ENCODE results near the gene BHLHA15. TPM values are rescaled to one million over a fixed set of nuclear protein-coding genes. Genes with fewer than 3 reads are reported as not detected.

The BHLHA15 gene
- total and polyA plus RNA-seq, 4 experiments from 2014 or later: not detected

DNA sequence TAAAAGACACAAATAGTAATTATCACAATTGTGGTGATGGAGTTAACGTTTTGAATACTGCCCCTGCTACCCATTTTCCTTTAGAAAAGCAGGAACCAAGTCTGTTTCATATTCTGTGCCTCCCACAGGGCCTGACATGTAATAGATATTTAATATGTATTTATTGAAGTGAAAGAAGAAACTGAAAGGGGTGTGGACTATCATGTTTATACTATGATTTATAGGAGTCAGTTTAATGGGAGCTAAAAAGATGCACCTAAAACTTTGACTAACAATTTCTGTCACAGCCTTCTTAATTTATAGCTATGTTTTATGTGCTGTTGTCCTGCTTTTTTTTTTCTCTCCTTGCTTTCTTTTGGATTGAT, 24.1 kb upstream of the BHLHA15 start:
- H3K4me3 ChIP-seq (ENCODE audit: low read length in 2 of 2): no peak overlapping the region
- no peak overlapping the region for H3K27ac ChIP-seq (ENCODE audit: low read depth, low read length)
- DNase-seq: no peak
- no peaks in the 10 kb centered on the region for H3K9me3 ChIP-seq (ENCODE audit: control insufficient read depth in 1 of 2, low read length in 2 of 2)
- peaks cover 32 to 54% of the 10 kb centered on the region in 2 donors for H3K36me3 Mint-ChIP-seq
- no peaks in the 10 kb centered on the region for H3K4me1 ChIP-seq (ENCODE audit: insufficient read depth, low read length)
- H3K27me3 ChIP-seq (ENCODE audit: insufficient read depth, low read length): no peaks in the 10 kb centered on the region
- intact Hi-C loops (cut with micrococcal nuclease): no loop called here
- peaks cover 0 to 3% (median 0%) of the 10 kb centered on the region in 4 donors for H3K4me1 Mint-ChIP-seq
- no peak overlapping the region for H3K27ac Mint-ChIP-seq
- no peak overlapping the region for H3K4me3 Mint-ChIP-seq
- ChIA-PET CTCF (ENCODE audit: partially characterized antibody) (no interaction called here), POLR2A (ENCODE audit: partially characterized antibody) (no interaction called here)
- H3K9me3 Mint-ChIP-seq: peaks cover 0 to 4% (median 0%) of the 10 kb centered on the region in 8 donors
- no peaks in the 10 kb centered on the region for H3K27me3 Mint-ChIP-seq
- peaks cover 7% of the 10 kb centered on the region for H3K36me3 ChIP-seq (ENCODE audit: insufficient read depth, low read length)

DNA sequence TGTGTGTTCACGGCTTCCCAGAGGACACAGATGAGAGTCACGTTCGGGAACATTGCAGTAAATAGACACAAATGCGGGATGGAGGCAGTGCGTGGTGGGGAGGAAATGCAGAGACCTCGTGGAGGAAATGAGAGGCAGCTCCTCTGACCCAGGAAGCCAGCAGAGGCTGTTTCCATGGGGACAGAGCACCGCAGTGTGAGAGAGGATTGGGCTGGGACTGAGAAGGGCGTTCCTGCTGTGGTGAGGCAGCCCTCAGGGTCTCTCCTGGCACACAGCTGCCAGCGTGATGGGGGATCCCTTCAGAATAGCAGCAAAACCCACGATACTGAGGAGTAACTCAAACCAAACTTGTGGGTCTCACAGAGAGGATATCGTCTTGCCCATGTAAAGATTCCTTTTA, 21.7 kb upstream of the BHLHA15 start:
- no peak overlapping the region for H3K4me3 ChIP-seq (ENCODE audit: low read length in 2 of 2)
- DNase-seq: no peak
- no peaks in the 10 kb centered on the region for H3K4me1 ChIP-seq (ENCODE audit: insufficient read depth, low read length)
- Mint-ChIP-seq H3K27me3 (no peaks in the 10 kb centered on the region), H3K4me3 (no peak overlapping the region), H3K36me3 (peaks cover 45 to 71% of the 10 kb centered on the region in 2 donors), H3K9me3 (peaks cover 0 to 4% (median 0%) of the 10 kb centered on the region in 8 donors), H3K27ac (peak overlapping the region in 1 of 7 donors; percentile 84), H3K4me1 (peaks cover 0 to 3% (median 0%) of the 10 kb centered on the region in 4 donors)
- ChIA-PET CTCF (ENCODE audit: partially characterized antibody) (no interaction called here), POLR2A (ENCODE audit: partially characterized antibody) (no interaction called here)
- H3K27me3 ChIP-seq (ENCODE audit: insufficient read depth, low read length): no peaks in the 10 kb centered on the region
- no peak overlapping the region for H3K27ac ChIP-seq (ENCODE audit: low read depth, low read length)
- intact Hi-C loops (cut with micrococcal nuclease): no loop called here
- H3K36me3 ChIP-seq (ENCODE audit: insufficient read depth, low read length): peaks cover 25% of the 10 kb centered on the region
- no peaks in the 10 kb centered on the region for H3K9me3 ChIP-seq (ENCODE audit: control insufficient read depth in 1 of 2, low read length in 2 of 2)

DNA sequence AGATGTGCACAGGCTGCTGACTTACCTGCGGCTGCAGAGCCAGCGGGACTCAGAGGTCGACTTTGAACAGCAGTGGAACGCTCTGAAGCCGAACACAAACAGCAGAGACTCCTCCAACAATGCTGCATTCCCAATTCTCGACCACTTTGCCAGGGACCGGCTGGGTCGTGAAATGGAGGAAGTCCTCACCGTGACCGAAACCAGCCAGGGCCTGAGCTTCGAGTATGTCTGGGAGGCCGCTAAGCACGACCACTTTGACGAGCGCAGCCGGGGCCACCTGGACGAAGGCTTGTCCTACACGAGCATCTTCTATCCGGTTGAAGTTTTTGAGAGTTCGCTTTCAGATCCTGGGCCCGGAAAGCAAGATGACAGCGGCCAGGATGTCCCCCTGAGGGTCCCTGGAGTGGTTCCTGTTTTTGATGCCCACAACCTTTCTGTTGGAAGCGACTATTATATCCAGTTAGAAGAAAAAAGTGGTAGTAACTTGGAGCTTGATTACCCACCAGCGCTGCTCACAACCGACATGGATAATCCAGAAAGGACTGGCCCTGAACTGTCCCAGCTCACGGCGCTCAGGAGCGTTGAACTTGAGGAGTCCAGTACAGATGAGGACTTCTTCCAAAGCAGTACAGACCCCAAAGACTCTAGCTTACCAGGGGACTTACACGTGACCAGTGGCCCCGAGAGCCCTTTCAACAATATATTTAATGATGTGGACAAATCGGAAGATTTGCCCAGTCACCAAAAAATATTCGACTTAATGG, 19.4 kb upstream of the BHLHA15 start:
- Mint-ChIP-seq H3K36me3 (peaks cover 55 to 67% of the 10 kb centered on the region in 2 donors), H3K27ac (peak overlapping the region in 1 of 7 donors; percentile 12), H3K4me1 (peaks cover 0 to 6% (median 2%) of the 10 kb centered on the region in 4 donors), H3K4me3 (no peak overlapping the region), H3K9me3 (no peaks in the 10 kb centered on the region), H3K27me3 (no peaks in the 10 kb centered on the region)
- Histone ChIP-seq H3K27me3 (ENCODE audit: insufficient read depth, low read length) (no peaks in the 10 kb centered on the region), H3K36me3 (ENCODE audit: insufficient read depth, low read length) (peaks cover 31% of the 10 kb centered on the region), H3K4me1 (ENCODE audit: insufficient read depth, low read length) (no peaks in the 10 kb centered on the region), H3K9me3 (ENCODE audit: control insufficient read depth in 1 of 2, low read length in 2 of 2) (no peaks in the 10 kb centered on the region), H3K4me3 (ENCODE audit: low read length in 2 of 2) (no peak overlapping the region), H3K27ac (ENCODE audit: low read depth, low read length) (no peak overlapping the region)
- ChIA-PET POLR2A (ENCODE audit: partially characterized antibody) (no interaction called here), CTCF (ENCODE audit: partially characterized antibody) (interaction anchor here (1.2 kb wide), 1 partner anchor 23 kb away, joined by 3 read pairs; no protein-coding TSS in a partner anchor)
- DNase-seq: no peak
- intact Hi-C loops (cut with micrococcal nuclease): no loop called here

DNA sequence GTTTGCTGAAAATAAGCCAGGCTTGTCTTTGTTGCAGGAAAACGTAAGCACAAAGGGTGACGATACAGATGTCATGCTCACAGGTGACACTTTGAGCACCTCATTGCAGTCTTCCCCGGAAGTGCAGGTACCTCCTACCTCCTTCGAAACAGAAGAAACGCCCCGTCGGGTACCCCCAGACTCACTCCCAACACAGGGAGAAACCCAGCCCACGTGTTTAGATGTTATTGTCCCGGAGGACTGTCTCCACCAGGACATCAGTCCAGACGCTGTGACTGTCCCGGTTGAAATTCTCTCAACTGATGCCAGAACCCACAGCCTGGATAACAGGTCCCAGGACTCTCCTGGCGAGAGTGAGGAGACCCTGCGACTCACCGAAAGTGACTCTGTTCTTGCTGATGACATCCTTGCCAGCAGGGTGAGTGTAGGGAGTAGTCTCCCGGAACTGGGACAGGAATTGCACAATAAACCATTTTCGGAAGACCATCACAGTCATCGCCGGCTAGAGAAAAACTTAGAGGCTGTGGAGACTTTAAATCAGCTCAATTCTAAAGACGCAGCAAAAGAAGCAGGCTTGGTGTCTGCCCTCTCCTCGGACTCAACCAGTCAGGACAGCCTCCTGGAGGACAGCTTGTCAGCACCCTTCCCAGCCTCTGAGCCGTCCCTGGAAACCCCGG, 18.3 kb upstream of the BHLHA15 start:
- peaks cover 0 to 4% (median 0%) of the 10 kb centered on the region in 8 donors for H3K9me3 Mint-ChIP-seq
- no peak for DNase-seq
- ChIA-PET CTCF (ENCODE audit: partially characterized antibody) (interaction anchor here (1.2 kb wide), 1 partner anchor 24 kb away, joined by 3 read pairs; no protein-coding TSS in a partner anchor), POLR2A (ENCODE audit: partially characterized antibody) (no interaction called here)
- no peak overlapping the region for H3K27ac ChIP-seq (ENCODE audit: low read depth, low read length)
- H3K36me3 ChIP-seq (ENCODE audit: insufficient read depth, low read length): peaks cover 31% of the 10 kb centered on the region
- no peak overlapping the region for H3K4me3 ChIP-seq (ENCODE audit: low read length in 2 of 2)
- peaks cover 57 to 66% of the 10 kb centered on the region in 2 donors for H3K36me3 Mint-ChIP-seq
- intact Hi-C loops (cut with micrococcal nuclease): no loop called here
- no peaks in the 10 kb centered on the region for H3K27me3 ChIP-seq (ENCODE audit: insufficient read depth, low read length)
- no peak overlapping the region for H3K4me3 Mint-ChIP-seq
- no peak overlapping the region for H3K27ac Mint-ChIP-seq
- H3K4me1 Mint-ChIP-seq: peaks cover 0 to 6% (median 2%) of the 10 kb centered on the region in 4 donors
- H3K9me3 ChIP-seq (ENCODE audit: control insufficient read depth in 1 of 2, low read length in 2 of 2): no peaks in the 10 kb centered on the region
- no peaks in the 10 kb centered on the region for H3K4me1 ChIP-seq (ENCODE audit: insufficient read depth, low read length)
- no peaks in the 10 kb centered on the region for H3K27me3 Mint-ChIP-seq

DNA sequence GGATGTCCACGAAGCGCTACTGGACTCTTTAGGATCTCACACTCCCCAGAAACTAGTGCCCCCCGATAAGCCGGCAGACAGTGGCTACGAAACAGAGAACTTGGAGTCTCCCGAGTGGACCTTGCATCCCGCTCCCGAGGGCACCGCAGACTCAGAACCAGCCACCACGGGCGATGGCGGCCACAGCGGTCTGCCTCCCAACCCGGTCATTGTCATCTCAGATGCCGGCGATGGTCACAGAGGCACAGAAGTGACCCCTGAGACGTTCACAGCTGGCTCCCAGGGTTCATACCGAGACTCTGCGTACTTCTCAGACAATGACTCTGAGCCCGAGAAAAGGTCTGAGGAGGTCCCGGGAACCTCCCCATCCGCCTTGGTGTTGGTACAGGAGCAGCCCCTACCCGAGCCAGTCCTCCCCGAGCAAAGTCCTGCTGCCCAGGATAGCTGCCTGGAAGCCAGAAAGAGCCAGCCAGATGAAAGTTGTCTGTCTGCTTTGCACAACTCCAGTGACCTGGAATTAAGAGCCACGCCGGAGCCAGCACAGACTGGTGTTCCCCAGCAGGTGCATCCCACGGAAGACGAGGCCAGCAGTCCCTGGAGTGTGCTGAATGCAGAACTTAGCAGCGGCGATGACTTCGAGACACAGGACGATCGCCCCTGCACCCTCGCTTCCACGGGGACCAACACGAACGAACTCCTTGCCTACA, 17.6 kb upstream of the BHLHA15 start:
- H3K27me3 Mint-ChIP-seq: no peaks in the 10 kb centered on the region
- intact Hi-C loops (cut with micrococcal nuclease): no loop called here
- H3K27ac Mint-ChIP-seq: peak overlapping the region in 1 of 7 donors; percentile 85
- no peak overlapping the region for H3K4me3 ChIP-seq (ENCODE audit: low read length in 2 of 2)
- H3K9me3 ChIP-seq (ENCODE audit: control insufficient read depth in 1 of 2, low read length in 2 of 2): no peaks in the 10 kb centered on the region
- H3K36me3 ChIP-seq (ENCODE audit: insufficient read depth, low read length): peaks cover 31% of the 10 kb centered on the region
- peaks cover 0 to 7% (median 0%) of the 10 kb centered on the region in 8 donors for H3K9me3 Mint-ChIP-seq
- H3K36me3 Mint-ChIP-seq: peaks cover 59 to 62% of the 10 kb centered on the region in 2 donors
- DNase-seq: no peak
- ChIA-PET POLR2A (ENCODE audit: partially characterized antibody) (no interaction called here), CTCF (ENCODE audit: partially characterized antibody) (no interaction called here)
- no peak overlapping the region for H3K4me3 Mint-ChIP-seq
- peaks cover 0 to 6% (median 2%) of the 10 kb centered on the region in 4 donors for H3K4me1 Mint-ChIP-seq
- H3K4me1 ChIP-seq (ENCODE audit: insufficient read depth, low read length): no peaks in the 10 kb centered on the region
- H3K27me3 ChIP-seq (ENCODE audit: insufficient read depth, low read length): no peaks in the 10 kb centered on the region
- H3K27ac ChIP-seq (ENCODE audit: low read depth, low read length): no peak overlapping the region

DNA sequence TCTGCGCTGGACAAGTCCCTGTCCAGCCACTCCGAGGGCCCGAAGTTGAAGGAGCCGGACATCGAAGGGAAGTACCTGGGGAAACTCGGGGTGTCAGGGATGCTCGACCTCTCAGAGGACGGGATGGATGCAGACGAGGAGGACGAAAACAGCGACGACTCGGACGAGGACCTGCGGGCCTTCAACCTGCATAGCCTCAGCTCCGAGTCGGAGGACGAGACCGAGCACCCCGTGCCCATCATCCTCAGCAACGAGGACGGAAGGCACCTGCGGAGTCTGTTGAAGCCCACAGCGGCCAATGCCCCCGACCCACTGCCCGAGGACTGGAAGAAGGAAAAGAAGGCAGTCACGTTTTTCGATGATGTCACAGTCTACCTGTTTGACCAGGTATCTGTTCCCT, 17.1 kb upstream of the BHLHA15 start:
- Mint-ChIP-seq H3K27ac (peak overlapping the region in 2 of 7 donors; percentile 13 to 85), H3K27me3 (no peaks in the 10 kb centered on the region), H3K9me3 (peaks cover 0 to 7% (median under 1%) of the 10 kb centered on the region in 8 donors), H3K36me3 (peaks cover 59 to 60% of the 10 kb centered on the region in 2 donors), H3K4me3 (no peak overlapping the region), H3K4me1 (peaks cover 0 to 7% (median 3%) of the 10 kb centered on the region in 4 donors)
- Histone ChIP-seq H3K27me3 (ENCODE audit: insufficient read depth, low read length) (no peaks in the 10 kb centered on the region), H3K4me1 (ENCODE audit: insufficient read depth, low read length) (no peaks in the 10 kb centered on the region), H3K9me3 (ENCODE audit: control insufficient read depth in 1 of 2, low read length in 2 of 2) (no peaks in the 10 kb centered on the region), H3K27ac (ENCODE audit: low read depth, low read length) (no peak overlapping the region), H3K36me3 (ENCODE audit: insufficient read depth, low read length) (peaks cover 31% of the 10 kb centered on the region), H3K4me3 (ENCODE audit: low read length in 2 of 2) (no peak overlapping the region)
- ChIA-PET CTCF (ENCODE audit: partially characterized antibody) (no interaction called here), POLR2A (ENCODE audit: partially characterized antibody) (no interaction called here)
- intact Hi-C loops (cut with micrococcal nuclease): no loop called here
- DNase-seq: no peak

Measured in CD4-positive, alpha-beta memory T cell (primary cell).